ENCODE results near the gene MRPL20. TPM values are rescaled to one million over a fixed set of nuclear protein-coding genes. Genes with fewer than 3 reads are reported as not detected.

MRPL20 gene
- polyA plus RNA-seq, 3 donors = 84.3 to 186 (median 156) TPM

GRCh38 chr1:1428174-1428573 is 21.1 kb upstream of the MRPL20 start:
- no peak overlapping the region for H3K9ac ChIP-seq (ENCODE audit: insufficient read depth, low read length, poor library complexity, severe bottlenecking)
- H3K79me2 ChIP-seq (ENCODE audit: insufficient read depth, low read length) = no peaks in the 10 kb centered on the region
- no peak overlapping the region for H3K27ac ChIP-seq (ENCODE audit: low read depth in 1 of 2, low read length in 2 of 2)
- H4K20me1 ChIP-seq (ENCODE audit: insufficient read depth, low read length) = no peaks in the 10 kb centered on the region
- no peak overlapping the region for H3K4me3 ChIP-seq (replicated peaks in 1 of 3; ENCODE audit: low read depth in 2 of 3, low read length in 3 of 3)
- intact Hi-C loops (cut with micrococcal nuclease) = no loop called here
- DNase-seq = no peak
- Mint-ChIP-seq H3K36me3 (no peaks in the 10 kb centered on the region), H3K4me1 (no peaks in the 10 kb centered on the region), H3K9me3 (peaks cover 0 to 5% (median 0%) of the 10 kb centered on the region in 7 donors), H3K27me3 (ENCODE audit: low read depth in 3 of 3) (peaks cover 39 to 85% (median 48%) of the 10 kb centered on the region in 3 donors), H3K27ac (no peak overlapping the region), H3K4me3 (peak overlapping the region in 1 of 2 donors; percentile 60)
- no peak for TF ChIP-seq CTCF (IDR thresholded peaks at IDR 0.05)
- peaks cover 0 to 42% of the 10 kb centered on the region in 2 donors for H3K27me3 ChIP-seq (ENCODE audit: control insufficient read depth in 2 of 2, insufficient read depth in 2 of 2, low read length in 2 of 2)
- H3K36me3 ChIP-seq (replicated peaks in 1 of 2; ENCODE audit: control insufficient read depth in 1 of 2, insufficient read depth in 2 of 2, low read length in 2 of 2) = no peaks in the 10 kb centered on the region
- 84% methylated on average over 19 of the region's 19 CpGs for WGBS (ENCODE audit: insufficient coverage)
- no peaks in the 10 kb centered on the region for H3K4me1 ChIP-seq (ENCODE audit: control insufficient read depth in 1 of 2, insufficient read depth in 2 of 2, low read length in 2 of 2)
- H3K9me3 ChIP-seq (replicated peaks in 1 of 2; ENCODE audit: control insufficient read depth in 1 of 2, insufficient read depth in 1 of 2, low read length in 2 of 2) = peaks cover 0 to under 1% of the 10 kb centered on the region in 2 donors
- H2AFZ ChIP-seq (ENCODE audit: insufficient read depth, low read depth, low read length, poor library complexity, severe bottlenecking) = no peak overlapping the region
- no peak overlapping the region for H3K4me2 ChIP-seq (replicated peaks; ENCODE audit: extremely low read depth, low read length, poor library complexity, severe bottlenecking)

DNA sequence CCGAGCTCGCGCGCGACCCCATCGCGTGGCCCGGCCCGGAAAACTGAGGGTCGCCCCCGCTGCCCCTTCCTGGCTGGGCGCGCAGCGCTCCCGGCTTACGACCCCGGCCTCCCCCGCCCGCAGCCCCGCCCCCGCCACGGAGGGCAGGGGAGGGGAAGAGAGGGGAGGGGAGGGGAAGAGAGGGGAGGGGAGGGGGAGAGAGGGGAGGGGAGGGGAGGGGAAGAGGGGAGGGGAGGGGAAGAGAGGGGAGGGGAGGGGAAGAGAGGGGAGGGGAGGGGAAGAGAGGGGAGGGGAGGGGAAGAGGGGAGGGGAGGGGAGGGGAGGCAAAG is 20.7 kb upstream of the MRPL20 start:
- Mint-ChIP-seq H3K9me3 (peaks cover 0 to 5% (median 0%) of the 10 kb centered on the region in 7 donors), H3K27me3 (ENCODE audit: low read depth in 3 of 3) (peaks cover 35 to 84% (median 46%) of the 10 kb centered on the region in 3 donors), H3K4me1 (no peaks in the 10 kb centered on the region), H3K27ac (no peak overlapping the region), H3K36me3 (no peaks in the 10 kb centered on the region), H3K4me3 (no peak overlapping the region)
- TF ChIP-seq CTCF (IDR thresholded peaks at IDR 0.05) = no peak
- no peak overlapping the region for H3K4me2 ChIP-seq (replicated peaks; ENCODE audit: extremely low read depth, low read length, poor library complexity, severe bottlenecking)
- peaks cover 0 to 38% of the 10 kb centered on the region in 2 donors for H3K27me3 ChIP-seq (ENCODE audit: control insufficient read depth in 2 of 2, insufficient read depth in 2 of 2, low read length in 2 of 2)
- H3K9me3 ChIP-seq (replicated peaks in 1 of 2; ENCODE audit: control insufficient read depth in 1 of 2, insufficient read depth in 1 of 2, low read length in 2 of 2) = no peaks in the 10 kb centered on the region
- no peaks in the 10 kb centered on the region for H3K36me3 ChIP-seq (replicated peaks in 1 of 2; ENCODE audit: control insufficient read depth in 1 of 2, insufficient read depth in 2 of 2, low read length in 2 of 2)
- intact Hi-C loops (cut with micrococcal nuclease) = no loop called here
- H2AFZ ChIP-seq (ENCODE audit: insufficient read depth, low read depth, low read length, poor library complexity, severe bottlenecking) = no peak overlapping the region
- 0% methylated on average over 7 of the region's 22 CpGs for WGBS (ENCODE audit: insufficient coverage)
- DNase-seq = no peak
- H3K4me3 ChIP-seq (replicated peaks in 1 of 3; ENCODE audit: low read depth in 2 of 3, low read length in 3 of 3) = no peak overlapping the region
- H3K4me1 ChIP-seq (ENCODE audit: control insufficient read depth in 1 of 2, insufficient read depth in 2 of 2, low read length in 2 of 2) = no peaks in the 10 kb centered on the region
- H3K27ac ChIP-seq (ENCODE audit: low read depth in 1 of 2, low read length in 2 of 2) = no peak overlapping the region
- H4K20me1 ChIP-seq (ENCODE audit: insufficient read depth, low read length) = no peaks in the 10 kb centered on the region
- no peaks in the 10 kb centered on the region for H3K79me2 ChIP-seq (ENCODE audit: insufficient read depth, low read length)
- H3K9ac ChIP-seq (ENCODE audit: insufficient read depth, low read length, poor library complexity, severe bottlenecking) = no peak overlapping the region

Data from CD14-positive monocyte (primary cell).